AG08395 (cell line): ENCODE results near the gene LRRC42.

ENCODE experiments used
- DNase-seq: peaks from one replicate; pipeline ENCODE4 v3.0.0; 2012; ENCODE audit warnings: mixed read lengths, low spot score

The LRRC42 gene, protein sequence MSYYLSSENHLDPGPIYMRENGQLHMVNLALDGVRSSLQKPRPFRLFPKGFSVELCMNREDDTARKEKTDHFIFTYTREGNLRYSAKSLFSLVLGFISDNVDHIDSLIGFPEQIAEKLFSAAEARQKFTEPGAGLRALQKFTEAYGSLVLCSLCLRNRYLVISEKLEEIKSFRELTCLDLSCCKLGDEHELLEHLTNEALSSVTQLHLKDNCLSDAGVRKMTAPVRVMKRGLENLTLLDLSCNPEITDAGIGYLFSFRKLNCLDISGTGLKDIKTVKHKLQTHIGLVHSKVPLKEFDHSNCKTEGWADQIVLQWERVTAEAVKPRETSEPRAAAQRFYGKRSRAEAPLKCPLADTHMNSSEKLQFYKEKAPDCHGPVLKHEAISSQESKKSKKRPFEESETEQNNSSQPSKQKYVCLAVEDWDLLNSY

DNA sequence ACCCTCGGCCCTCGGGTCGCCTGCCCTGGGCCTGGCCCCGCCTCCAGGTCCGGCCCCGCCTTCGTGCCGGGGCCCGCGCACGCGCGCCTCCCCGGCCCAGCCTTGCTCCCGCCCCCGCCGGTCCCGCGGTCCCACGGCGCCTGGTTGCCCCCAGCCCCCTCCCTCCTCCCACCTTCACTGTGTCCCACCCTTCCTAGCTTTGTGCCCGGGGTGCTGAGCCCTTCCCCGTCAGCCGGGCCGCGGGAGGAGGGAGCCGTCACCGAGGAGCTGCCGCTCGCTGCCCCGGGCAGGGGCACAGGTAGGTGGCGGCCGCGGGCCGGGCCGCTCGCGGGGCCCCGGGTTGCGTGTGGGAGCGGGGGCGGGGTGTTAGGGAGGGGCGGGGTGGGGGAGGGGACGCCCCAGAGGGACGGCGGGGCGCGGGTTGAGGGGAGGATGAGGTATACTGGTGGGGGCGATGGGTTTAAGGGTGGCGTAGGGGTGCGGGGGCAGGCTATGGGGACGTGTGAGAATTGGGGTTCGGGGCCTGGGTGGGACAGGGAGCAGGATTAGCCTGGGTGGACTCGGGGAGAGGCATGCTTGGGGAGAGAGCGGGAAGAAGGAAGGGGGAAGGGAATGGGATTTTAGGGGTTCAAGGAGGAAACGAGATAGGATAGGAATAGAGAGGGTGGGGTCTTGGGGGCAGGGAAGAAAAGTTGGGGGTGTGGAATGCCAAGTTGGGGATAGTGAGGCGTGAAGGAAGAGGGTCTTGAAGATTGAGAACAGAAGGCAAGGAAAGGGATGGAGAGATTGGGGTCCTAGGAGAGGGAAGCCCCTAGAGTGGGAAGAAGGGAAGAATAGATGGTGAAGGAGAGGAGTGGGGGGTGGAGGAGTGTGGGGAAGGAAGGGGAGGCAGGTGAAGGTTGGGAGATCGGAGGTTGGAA is at the start of gene LRRC42:
TSS of gene LRRC42 (plus strand) at position 99 of the 920 bp plus-strand sequence. CDS start 5,650 bp downstream, outside the sequence.
- peak; percentile 99 for DNase-seq

DNA sequence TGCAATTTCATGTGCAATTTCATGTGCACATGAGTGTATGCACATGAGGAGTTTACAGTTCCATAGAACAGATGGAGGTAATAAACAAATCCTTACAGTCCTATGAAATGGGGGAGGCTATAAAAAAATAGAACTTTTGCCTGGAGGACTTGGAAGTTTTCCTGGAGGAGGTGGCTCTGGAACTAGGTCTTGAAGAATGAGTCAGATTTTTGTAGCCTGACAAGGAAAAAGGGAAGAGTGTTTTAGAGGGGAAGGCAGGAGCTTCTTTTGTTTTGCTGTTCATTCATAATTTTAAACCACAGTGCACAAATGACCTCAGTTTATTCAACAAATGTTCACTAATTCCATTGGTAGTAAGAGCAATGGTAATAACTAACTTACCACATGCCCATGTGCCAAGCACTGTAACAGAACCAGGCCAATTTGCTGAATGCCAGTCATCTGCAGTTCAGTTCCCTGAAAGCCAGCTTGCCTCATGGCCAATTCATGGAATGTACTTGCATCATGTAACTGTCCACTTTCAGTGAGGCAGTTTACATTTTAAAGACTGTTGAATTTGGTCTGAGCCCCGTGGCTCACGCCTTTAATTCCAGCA is 49.4 kb upstream of the LRRC42 start:
- peak; percentile 84 for DNase-seq

DNA sequence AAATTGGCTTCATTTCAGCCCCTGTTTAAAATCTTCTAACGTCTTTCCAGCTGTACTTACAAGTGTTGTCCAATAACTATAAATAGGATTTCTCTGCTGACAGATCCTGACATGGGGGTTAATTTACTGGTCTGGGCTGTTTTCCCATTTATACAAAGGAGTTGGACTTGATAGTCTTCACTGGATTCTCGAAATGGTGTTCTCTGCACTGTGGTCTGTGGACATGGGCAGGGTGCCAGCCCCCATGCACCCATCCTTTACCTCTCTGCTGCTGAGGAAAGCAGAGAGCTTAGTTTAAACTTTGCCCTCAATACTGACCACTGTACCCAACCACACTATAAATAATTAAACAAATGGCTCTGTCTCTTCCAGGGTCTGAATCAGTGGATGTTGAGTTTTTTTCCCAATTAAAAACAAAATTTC is 46.9 kb upstream of the LRRC42 start:
- DNase-seq: peak; percentile 9

DNA sequence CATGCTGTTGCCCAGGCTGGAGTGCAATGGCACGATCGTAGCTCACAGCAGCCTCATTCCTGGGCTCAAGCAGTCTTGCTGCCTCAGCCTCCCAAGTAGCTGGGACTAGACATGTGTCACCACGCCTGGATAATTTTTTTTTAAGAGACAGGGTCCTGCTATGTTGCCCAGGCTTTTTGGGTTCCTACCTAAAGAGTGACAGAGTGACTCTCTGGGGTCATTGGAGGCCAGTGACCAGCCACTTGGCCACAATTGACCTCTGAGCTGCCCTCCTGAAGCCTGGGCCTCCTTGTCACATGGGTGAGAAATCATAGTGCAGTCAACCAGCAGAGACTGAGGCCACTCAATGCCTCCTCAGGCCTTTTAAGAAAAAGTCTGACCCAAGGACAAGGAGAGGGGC is 46.4 kb upstream of the LRRC42 start:
- DNase-seq: no peak

DNA sequence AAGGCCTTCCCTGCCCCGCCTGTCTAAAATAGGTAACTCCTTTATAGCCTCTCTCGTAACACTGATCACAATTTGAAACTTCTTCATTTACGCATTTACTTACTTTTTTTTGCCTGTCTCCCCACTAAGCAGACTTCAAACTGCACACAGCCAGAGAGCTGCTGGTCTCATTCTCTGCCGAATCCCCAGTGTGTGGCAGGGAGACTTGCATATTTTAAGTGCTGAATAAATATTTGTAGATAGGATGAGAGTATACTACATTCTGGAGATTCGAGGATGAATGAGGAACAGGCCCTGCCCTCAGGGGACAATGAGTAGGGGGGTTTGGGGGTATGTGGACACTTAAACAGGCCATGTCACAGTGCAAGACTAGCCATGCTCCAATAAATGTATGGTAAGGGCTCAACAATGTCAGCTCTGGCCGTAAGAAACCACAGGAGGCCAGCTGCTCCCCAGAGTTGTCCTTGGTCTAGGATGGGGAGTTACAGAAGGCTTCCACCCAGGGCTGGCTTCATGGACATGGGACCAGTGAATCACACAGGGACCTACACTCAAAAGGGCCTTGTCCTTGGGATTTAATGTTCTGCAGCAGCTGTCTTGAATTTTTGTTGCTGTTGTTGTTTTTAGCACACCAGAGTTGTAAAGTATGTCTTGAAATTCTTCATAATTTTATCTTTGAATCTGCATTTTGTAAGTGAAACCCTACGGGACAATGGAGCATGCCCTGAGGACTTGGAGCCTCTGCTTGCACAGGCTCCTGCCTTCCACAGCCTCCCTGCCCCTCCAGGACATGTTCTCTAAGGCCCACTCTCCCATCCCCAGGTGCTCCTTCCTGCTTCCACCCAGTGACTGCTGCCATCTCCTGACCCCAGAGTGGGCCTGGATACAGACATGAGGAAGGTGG is 43.7 kb upstream of the LRRC42 start:
- no peak for DNase-seq

DNA sequence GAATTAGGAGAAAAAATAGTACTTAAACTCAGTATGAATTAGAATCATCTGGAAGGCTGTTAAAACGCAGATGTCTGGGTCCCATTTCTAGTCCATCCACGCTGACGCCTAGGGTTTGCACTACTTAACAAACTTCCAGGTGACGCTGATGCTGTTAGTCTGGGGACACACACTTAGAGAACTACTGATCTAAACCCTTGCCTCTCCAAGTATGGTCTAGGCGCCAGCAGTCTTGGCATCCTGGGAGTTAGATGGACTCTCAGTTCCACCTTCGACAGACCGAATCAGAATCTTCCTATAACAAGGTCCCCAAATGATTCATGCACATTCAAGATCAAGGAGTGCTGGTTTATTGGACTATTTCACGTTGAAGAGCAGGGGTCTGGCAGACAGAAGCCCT is 40.6 kb upstream of the LRRC42 start:
- no peak for DNase-seq

DNA sequence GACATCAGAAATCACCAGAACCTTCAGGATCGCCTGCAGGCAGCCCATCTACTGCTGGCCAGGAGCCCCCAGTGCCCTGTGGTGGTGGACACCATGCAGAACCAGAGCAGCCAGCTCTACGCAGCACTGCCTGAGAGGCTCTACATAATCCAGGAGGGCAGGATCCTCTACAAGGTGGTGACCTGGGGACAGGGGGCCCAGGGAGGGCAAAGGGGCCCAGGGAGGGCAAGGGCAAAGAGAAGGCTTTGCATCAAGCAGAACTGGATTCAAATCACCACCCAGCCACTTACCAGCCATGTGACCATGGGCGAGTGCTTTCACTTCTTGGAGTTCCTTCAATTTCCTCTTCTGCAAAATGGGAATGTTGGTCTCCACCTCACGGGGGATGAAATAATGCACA is 40.0 kb upstream of the LRRC42 start:
- no peak for DNase-seq

DNA sequence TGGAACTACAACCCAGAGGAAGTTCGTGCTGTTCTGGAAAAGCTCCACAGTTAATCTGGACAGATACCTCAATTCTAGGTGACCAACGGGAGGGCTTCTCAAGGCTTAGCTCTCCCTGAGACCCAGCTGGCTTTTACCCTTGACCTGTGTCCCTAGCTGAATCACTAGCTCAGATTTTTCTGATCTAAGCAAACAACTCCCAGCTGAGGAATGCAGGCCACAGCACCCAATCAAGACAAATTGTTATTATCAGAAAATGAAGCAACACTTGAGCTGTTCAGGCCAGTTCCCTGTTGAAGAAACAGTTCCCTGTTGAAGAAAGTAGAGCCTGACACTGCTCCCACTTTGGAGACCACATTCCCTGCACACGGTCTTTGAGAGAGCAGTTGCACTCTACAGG is 36.2 kb upstream of the LRRC42 start:
- no peak for DNase-seq

DNA sequence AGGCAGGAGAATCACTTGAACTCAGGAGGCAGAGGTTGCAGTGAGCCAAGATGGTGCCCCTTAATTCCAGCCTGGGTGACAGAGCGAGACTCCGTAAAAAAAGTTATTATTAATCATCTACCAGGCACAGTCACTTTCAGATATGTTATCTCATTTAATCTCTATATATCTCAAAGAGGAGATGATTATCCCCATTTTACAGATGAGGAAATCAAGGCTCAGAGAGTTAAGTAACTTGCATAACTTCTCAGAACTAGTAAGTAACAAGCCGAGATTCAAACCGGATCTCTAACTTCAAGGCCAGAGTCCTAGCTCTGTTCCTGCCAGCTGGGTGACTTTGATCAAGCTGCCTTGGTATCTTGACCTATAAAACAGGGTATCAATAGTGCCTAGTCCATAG is 34.7 kb upstream of the LRRC42 start:
- no peak for DNase-seq

DNA sequence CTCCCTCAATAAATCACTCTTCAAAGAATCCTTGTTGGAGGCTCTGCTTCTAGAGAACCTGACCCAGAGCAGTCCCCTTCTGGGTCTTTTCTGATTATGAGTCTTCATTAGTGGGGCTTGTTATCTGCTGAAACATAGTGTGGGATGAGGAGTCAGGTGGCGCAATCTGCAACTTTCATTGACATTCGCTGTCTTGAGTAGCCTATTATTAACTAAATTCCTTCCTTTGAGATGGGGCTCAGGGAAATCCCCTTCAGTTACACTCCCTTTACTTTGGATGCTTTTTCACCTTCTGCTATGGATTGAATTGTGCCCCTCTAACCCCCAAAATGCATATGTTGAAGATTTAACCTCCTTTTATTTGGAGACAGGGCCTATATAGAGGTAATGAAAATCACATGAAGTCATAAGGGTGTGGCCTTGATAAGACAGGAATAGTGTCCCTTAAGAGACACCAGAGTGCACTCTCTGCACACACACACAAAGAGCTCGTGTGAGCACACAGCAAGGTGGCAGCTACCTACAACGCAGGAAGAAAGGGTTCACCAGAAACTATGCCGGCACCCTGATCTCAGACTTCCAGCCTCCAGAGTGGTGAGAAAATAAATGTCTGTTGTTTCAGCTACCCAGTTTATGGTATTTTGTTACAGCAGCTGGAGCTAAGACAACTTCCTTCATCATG is 32.7 kb upstream of the LRRC42 start:
- no peak for DNase-seq

DNA sequence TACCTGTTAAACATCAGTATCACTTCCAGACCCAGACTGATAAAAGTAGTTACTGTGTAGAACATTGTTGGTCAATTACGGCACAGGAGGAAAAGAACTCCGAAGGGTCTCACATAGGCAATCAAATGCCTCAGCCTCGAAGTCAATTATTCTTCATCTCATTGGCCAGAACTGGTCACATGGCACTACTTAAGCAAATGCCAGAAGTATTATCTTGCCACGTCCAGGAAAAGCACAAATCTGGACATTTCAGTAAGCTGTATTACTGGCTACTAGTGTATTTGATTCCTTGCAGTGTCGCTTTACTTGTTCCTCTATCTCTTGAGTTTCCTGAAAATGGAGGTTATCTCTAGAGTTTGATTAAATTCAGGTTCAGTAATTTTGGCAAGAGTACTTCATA is 27.8 kb upstream of the LRRC42 start:
- no peak for DNase-seq

DNA sequence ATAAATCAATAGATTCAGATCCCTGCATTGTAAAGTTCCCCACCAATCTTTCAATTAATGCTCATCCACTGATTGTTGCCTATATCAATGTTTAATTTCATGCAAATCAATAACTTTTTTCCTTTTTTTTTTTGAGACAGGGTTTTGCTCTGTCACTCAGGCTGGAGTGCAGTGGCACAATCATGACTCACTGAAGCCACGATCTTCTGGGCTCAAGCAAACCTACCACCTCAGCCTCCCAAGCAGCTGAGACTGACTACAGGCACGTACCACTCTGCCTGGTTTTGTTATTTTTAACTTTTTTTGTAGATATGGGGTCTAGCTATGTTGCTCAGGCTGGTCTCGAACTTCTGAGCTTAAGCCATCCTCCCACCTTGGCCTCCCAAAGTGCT is 26.5 kb upstream of the LRRC42 start:
- no peak for DNase-seq

DNA sequence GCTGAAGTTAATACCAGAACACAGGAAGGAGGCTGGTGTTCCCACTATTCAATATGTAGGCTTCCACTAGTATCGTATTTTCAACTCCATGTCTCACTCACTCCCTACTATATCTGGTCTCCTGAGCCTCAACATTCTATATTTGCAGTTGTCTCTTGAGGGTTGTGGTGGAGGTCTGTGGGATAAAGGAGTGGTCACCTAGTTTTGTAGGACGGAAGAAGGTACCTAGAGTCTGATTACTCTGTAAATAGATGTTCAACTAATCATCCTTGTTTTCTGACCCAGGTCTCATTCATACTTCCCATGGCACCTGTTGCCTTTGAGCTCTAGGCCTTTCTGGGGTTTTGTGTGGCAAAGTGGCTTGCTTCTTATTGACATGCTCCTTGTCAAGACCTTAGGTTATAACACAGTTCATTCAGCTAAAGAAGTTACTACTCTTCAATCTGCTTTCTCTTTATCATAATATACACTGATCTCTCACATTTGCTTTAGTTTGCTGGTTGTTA is 18.7 kb upstream of the LRRC42 start:
- DNase-seq: no peak

DNA sequence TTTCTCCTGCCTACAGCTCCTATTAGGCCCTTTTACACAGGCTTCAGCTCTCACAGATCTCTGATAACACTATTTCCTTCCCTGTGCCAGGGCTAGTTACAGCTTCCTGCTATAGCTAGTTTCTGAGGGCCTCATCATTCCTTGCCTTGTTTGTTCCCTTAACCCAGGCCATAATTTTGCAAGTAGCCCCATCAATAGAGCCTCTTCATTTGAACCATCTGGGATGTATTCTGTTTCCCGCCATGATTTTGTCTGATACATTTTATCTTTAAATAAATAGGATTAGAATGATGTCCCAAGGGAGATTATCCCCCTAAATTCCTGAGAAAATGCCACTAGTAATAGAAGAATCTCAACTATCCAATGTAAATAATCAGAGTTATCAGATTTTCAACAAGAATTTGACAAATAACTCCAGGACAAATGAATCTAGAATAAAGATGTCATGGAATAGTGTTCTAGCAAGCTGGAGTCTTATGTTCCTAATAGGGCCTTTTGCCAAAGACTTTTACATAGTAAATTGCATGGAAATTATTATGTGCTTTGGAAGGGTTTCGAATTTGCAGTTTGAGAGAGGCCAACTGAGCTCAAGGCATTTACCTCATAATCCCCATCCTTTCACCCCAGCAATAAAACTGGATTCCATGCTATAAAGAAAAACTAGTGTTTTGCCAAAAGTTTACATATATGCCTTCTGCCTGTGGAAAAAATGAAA is 16.7 kb upstream of the LRRC42 start:
- DNase-seq: no peak

DNA sequence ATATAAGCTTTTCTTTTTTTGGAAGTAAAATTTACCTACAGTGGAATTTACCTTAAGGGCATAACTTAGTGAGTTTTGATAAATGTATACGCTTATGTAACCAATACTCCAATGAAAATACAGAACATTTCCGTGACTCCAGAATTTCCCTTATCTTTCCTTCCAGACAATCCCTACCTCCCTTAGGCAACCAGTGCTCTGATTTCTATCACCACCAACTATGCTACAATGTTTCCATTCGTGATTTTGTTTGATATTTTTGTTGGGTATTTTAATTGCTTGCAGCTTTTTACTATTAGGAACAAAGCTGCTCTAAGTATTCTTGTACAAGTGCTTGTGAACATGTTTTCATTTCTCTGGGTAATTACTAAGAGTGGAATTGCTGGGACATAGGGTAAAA is 15.2 kb upstream of the LRRC42 start:
- DNase-seq: no peak

DNA sequence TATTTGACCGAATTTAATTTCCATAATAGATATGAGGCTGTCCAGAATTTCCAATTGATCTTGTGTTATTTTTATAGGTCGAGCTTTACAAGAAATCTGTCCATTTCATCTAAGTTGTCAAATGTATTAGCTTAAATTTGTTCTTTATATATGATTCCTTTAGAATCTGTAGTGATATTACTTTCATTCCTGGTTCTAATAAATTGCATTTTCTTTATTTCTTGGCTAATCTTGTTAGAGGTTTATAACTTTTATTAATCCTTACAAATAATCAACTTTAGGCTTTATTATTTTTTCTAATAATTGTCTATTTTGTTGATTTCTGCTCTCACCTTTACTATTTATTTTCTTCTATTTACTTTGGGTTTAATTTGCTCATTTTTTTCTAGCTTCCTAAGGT is 14.6 kb upstream of the LRRC42 start:
- no peak for DNase-seq

DNA sequence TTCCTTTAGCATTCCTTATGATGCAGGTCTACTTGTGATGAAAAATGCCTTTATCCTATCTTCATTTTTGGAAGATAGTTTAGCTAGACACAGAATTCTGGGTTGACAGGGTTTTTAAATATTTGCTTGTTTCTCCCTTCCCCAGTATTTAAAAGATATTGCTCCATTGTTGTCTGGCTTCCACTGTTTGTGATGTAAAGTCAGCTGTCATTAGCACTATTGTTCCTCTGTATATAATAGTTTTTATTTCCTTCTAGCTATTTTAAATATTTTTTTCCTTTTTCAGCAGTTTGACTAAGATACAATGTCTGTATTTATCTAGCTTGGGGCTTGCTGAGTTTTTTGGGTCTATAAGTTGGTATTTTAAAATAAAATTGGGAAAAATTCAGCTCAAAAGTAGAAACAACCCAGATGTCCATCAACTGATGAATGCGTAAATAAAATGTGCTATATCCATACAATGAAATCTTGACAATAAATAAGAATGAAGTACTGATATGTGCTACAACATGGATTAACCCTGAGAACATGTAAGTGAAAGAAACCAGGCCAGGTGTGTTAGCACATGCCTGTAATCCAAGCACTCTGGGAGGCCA is 11.9 kb upstream of the LRRC42 start:
- no peak for DNase-seq

DNA sequence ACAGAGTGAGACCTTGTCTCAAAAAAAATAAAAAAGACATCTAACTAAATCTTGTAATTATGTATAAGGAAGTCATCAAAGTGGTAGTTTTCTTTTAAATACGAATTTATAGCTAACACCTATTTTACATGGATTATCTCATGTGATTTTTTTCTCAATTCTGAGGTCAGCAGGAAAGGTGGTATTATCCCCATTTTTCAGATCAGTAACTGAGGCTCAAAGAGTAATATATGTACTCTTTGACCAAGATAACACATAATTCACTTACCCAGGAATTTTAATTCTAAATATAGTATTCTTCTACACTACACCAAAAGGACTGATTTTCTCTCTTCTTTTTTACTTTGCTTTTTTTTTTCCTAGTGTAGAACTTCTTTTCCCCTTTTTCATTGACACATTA is 9.7 kb upstream of the LRRC42 start:
- DNase-seq: no peak

DNA sequence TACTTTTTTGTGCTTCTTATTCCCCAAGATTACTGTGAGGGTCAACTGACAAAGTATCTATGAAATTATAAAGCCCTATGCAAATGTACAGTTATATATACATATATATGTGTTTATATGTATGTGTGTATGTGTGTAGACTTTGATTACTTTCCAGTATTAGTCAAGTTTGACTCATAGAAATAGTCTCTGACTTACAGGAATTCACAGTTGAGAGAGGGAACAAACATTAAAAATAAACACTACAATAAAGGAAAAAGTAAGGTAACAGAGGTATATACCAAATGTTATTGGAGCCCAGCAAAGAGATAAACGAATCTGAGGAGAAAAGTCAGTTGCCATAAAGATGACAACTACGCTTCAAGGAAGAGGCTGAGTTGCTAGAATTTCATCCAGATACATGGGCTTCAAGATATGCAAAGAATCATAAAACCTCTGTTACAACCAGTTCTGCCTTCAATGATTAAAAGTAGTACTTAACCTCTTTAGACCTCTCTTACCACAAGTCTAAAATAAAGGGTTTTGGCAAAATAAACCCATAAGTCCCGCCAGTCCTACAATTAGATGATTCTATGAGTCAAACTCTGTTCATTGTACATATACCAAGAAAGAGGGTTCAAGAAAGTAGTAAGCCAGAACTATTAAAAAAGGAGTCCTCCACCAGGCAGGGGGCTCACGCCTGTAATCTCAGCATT is 7.9 kb upstream of the LRRC42 start:
- DNase-seq: no peak
